DND-41 (cell line): ENCODE results near the gene COMMD9.

ENCODE experiments used
- ATAC-seq: fragments of 200-7000 bp; cut with Tn5 transposase; 3 replicates; pipeline ENCODE4 v1.9.1; 2021; ENCODE audit warnings: low read depth; ENCODE audit not compliant: insufficient read depth
- DNase-seq: peaks from one replicate; pipeline ENCODE4 v3.0.0-alpha.2; 2020
- H2AFZ ChIP-seq: 2 replicates; pipeline ENCODE4 v1.6.0; 2012; ENCODE audit warnings: low read depth, low read length
- H3K27ac ChIP-seq: 2 replicates; pipeline ENCODE4 v1.5.1; 2012; ENCODE audit warnings: low read length, inconsistent platforms
- H3K27me3 ChIP-seq: fragments of 200-600 bp; sonication (generic); 2 replicates; pipeline ENCODE4 v1.6.0; 2012; ENCODE audit warnings: low read length, mild to moderate bottlenecking, inconsistent platforms; ENCODE audit not compliant: insufficient read depth, poor library complexity
- H3K36me3 ChIP-seq: 2 replicates; pipeline ENCODE4 v1.5.1; 2012; ENCODE audit warnings: low read length, inconsistent platforms; ENCODE audit not compliant: insufficient read depth
- H3K4me1 ChIP-seq: 2 replicates; pipeline ENCODE4 v1.5.1; 2012; ENCODE audit warnings: mild to moderate bottlenecking, low read length; ENCODE audit not compliant: insufficient read depth
- H3K4me2 ChIP-seq: 2 replicates; pipeline ENCODE4 v1.6.0; 2012; ENCODE audit warnings: mild to moderate bottlenecking, moderate library complexity, low read length, inconsistent platforms; ENCODE audit not compliant: insufficient read depth
- H3K4me3 ChIP-seq, 2 experiments: fragments of 200-600 bp in 1 of 2; shearing (Covaris generic) in 1 of 2; 2 replicates each; pipeline ENCODE4 v1.5.1; 2012 to 2016; ENCODE audit warnings: inconsistent platforms in 2 of 2, low read length in 2 of 2, mild to moderate bottlenecking in 2 of 2, low read depth in 1 of 2, moderate library complexity in 1 of 2
- H3K79me2 ChIP-seq: 2 replicates; pipeline ENCODE4 v1.6.0; 2012; ENCODE audit warnings: low read length, inconsistent platforms; ENCODE audit not compliant: insufficient read depth
- H3K9ac ChIP-seq: 2 replicates; pipeline ENCODE4 v1.6.0; 2012; ENCODE audit warnings: low read depth, mild to moderate bottlenecking, inconsistent platforms, low read length, moderate library complexity
- H3K9me3 ChIP-seq: 2 replicates; pipeline ENCODE4 v1.5.1; 2012; ENCODE audit warnings: low read length, moderate library complexity, mild to moderate bottlenecking, inconsistent platforms; ENCODE audit not compliant: insufficient read depth, severe bottlenecking
- H4K20me1 ChIP-seq: 2 replicates; pipeline ENCODE4 v1.6.0; 2012; ENCODE audit warnings: low read length; ENCODE audit not compliant: insufficient read depth
- CTCF ChIP-seq: IDR thresholded peaks from 2 replicates; pipeline ENCODE4 v1.5.1; 2012; ENCODE audit warnings: borderline replicate concordance, low read length, moderate library complexity, mild to moderate bottlenecking; ENCODE audit not compliant: poor library complexity, severe bottlenecking; ENCODE audit errors: extremely low read depth
- EZH2 ChIP-seq: IDR thresholded peaks from 3 replicates; pipeline ENCODE4 v1.6.1; 2012; ENCODE audit warnings: borderline replicate concordance, low read depth, mild to moderate bottlenecking, moderate library complexity, low read length, inconsistent platforms; ENCODE audit not compliant: severe bottlenecking

COMMD9 gene

GRCh38 chr11:36240173-36240572, 49.1 kb downstream of the COMMD9 start:
- DNase-seq (no peak), ATAC-seq (no peak)
- H3K36me3 ChIP-seq, result no peaks in the 10 kb centered on the region
- TF ChIP-seq CTCF (no peak), EZH2 (no peak)
- H3K4me1 ChIP-seq, result no peaks in the 10 kb centered on the region
- no peaks in the 10 kb centered on the region for H3K79me2 ChIP-seq
- no peak overlapping the region for H3K27ac ChIP-seq
- no peak overlapping the region for H2AFZ ChIP-seq
- H3K9me3 ChIP-seq, result no peaks in the 10 kb centered on the region
- H4K20me1 ChIP-seq, result no peaks in the 10 kb centered on the region
- no peak overlapping the region for H3K4me2 ChIP-seq
- no peak overlapping the region for H3K9ac ChIP-seq
- peaks cover 11% of the 10 kb centered on the region for H3K27me3 ChIP-seq
- H3K4me3 ChIP-seq, result no peak overlapping the region

- Histone ChIP-seq H3K9me3 (no peaks in the 10 kb centered on the region), H3K79me2 (no peaks in the 10 kb centered on the region), H3K27me3 (peaks cover 11% of the 10 kb centered on the region), H3K9ac (no peak overlapping the region), H3K4me3 (no peak overlapping the region), H3K27ac (no peak overlapping the region), H2AFZ (no peak overlapping the region), H4K20me1 (no peaks in the 10 kb centered on the region), H3K36me3 (no peaks in the 10 kb centered on the region), H3K4me1 (no peaks in the 10 kb centered on the region), H3K4me2 (no peak overlapping the region)
- DNase-seq (no peak), ATAC-seq (no peak)
- no peak for TF ChIP-seq EZH2
- no peak for TF ChIP-seq CTCF
Observed at GRCh38 chr11:36239636-36240035, 49.6 kb downstream of the COMMD9 start.

DNA sequence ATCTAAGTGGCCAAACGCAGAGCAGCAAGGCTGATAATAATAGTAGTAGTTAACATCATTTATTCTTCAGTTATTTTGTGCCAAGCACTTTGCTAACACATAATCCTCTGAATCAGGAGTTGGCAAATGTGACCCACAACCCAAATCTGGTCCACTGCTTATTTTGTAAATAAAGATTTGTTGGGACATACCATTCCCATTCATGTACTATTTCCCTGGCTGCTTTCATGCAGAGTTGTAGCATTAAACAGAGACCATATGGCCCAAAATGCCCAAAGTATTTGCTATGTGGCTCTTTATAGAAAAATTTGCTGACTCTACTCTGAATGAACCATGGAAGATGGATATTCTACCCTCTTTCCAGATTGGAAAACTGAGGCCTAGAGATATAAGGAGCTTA, 50.3 kb downstream of the COMMD9 start:
- Histone ChIP-seq H3K9me3 (no peaks in the 10 kb centered on the region), H3K27ac (no peak overlapping the region), H3K79me2 (no peaks in the 10 kb centered on the region), H3K4me3 (no peak overlapping the region), H4K20me1 (no peaks in the 10 kb centered on the region), H2AFZ (no peak overlapping the region), H3K27me3 (peaks cover 11% of the 10 kb centered on the region), H3K9ac (no peak overlapping the region), H3K4me2 (no peak overlapping the region), H3K4me1 (no peaks in the 10 kb centered on the region), H3K36me3 (no peaks in the 10 kb centered on the region)
- no peak for ATAC-seq
- DNase-seq, result no peak
- TF ChIP-seq EZH2 (no peak), CTCF (no peak)
